ENCODE data around the gene FXN.
"Not testable (repeated sequence)": the region's sequence is repeated elsewhere in the genome, so short reads cannot be mapped to it uniquely, and the experiment has no call there.

Gene FXN

DNA sequence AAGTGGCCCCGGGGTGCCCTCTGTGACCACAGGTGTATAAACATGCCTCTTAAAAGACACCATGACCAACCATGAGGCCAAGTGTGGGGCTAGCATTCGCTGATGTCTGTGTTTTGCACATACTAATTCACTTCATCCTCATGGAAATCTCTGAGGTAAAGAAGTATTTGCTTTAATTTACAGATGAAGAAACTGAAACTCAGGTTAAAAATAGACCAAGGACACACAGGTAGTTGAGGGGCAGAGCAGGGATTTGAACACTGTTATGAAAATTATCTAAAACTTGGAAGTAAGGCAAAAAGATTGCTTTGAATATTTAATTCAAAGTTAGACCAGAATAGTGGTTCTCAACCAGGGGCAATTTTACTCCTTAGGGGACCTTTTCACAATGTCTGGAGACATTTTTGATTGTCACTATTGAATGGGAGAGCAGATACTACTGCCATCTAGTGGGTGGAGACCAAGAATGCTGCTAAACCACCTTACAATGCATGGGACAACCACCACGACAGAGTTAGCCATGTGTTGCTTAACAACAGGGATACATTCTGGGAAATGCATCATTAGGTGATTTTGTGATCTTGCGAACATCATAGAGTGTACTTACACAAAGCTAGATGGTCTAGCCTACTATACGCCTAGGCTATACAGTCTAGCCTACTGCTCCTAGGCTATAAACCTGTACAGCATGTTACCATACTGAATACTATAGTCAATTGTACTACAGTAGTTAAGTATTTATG, 8.0 kb upstream of the FXN start:
- FAIRE-seq, result no peak

DNA sequence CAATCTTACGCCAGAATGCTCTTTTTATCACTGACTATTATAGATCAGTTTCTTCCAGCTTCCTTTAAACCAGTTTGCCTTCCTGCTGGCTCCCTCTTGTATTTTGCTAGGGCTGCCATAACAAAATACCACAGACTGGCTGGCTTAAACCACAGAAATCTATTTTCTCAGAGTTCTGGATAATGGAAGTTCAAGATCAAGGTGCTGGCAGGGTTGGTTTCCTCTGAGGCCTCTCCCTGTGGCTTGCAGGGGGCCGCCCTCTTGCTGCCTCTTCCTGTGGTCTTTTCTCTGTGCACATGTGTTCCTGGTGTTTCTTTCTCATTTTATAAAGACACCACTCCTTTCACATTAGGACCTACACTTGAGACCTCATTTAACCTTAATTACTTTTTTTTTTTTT, 6.8 kb upstream of the FXN start:
- FAIRE-seq, result no peak

DNA sequence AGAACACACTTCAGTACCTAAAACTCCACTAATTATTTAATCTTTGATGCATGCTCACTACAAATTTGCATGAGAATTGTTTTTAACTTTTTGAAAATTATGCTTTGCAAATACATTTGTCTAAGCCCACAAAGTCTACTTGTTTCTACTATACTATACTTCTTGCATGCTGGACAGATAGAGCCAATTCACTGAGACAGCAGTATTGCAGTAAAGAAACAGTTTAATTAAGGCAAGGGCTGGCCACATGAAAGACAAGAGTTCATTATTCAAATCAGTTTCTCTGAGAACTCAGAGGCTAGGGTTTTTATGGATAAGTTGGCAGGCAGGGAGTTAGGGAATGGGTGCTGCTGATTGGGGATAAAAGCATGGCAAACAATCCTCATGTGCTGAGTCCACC, 6.0 kb upstream of the FXN start:
- no peak for FAIRE-seq

DNA sequence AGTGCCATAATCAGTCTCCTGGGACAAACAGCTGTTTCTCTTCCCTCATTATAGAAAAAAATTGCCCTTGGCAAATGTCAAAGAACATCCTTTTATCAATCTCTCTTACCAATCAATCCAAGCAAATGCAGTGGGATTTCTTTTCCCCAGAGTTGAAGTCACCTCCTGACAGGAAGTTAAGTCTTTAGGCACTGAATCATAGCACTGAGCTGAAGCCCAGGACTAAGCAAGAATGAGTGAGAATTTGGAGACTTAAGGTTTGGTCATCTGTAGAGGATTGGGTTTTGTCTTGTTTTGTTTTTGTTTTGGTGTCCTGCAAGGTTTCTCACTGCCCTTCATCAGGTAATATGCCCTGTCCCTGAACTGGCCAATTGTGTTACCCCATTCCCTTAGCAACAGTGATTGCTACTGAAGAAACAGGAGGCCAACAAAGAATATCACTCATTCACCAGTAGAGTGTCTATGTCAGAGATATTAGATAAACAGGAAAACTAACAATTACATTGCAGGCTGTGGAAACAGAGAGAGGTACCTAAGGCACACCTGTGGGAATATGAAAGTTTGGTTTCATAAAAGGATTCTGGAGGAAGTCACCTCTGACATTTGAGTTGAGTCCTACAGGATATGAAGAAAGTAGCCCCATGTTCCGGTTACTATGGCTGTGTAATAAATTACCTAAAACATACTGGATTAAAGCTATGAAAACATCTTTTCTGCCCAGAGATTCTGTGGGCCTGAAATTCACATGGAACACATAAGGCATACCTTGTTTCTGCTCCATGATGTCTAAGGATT, 4.5 kb upstream of the FXN start:
- no peak for FAIRE-seq

DNA sequence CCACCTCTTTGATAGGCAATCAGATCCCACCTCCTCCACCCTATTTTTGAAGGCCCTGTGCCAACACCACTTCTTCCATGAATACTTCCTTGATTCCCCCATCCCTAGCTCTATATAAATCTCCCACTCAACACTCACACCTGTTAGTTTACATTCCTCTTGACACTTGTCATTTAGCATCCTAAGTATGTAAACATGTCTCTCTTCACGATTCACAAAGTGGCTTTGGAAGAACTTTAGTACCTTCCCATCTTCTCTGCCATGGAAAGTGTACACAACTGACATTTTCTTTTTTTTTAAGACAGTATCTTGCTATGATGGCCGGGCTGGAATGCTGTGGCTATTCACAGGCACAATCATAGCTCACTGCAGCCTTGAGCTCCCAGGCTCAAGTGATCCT, 1.5 kb upstream of the FXN start:
- no peak for FAIRE-seq

DNA sequence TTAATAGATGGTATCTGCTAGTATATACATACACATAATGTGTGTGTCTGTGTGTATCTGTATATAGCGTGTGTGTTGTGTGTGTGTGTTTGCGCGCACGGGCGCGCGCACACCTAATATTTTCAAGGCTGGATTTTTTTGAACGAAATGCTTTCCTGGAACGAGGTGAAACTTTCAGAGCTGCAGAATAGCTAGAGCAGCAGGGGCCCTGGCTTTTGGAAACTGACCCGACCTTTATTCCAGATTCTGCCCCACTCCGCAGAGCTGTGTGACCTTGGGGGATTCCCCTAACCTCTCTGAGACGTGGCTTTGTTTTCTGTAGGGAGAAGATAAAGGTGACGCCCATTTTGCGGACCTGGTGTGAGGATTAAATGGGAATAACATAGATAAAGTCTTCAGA, 757 bp downstream of the FXN start:
- FAIRE-seq, result no peak

DNA sequence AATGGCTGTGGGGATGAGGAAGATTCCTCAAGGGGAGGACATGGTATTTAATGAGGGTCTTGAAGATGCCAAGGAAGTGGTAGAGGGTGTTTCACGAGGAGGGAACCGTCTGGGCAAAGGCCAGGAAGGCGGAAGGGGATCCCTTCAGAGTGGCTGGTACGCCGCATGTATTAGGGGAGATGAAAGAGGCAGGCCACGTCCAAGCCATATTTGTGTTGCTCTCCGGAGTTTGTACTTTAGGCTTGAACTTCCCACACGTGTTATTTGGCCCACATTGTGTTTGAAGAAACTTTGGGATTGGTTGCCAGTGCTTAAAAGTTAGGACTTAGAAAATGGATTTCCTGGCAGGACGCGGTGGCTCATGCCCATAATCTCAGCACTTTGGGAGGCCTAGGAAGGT, 1.2 kb downstream of the FXN start:
- FAIRE-seq, result no peak

DNA sequence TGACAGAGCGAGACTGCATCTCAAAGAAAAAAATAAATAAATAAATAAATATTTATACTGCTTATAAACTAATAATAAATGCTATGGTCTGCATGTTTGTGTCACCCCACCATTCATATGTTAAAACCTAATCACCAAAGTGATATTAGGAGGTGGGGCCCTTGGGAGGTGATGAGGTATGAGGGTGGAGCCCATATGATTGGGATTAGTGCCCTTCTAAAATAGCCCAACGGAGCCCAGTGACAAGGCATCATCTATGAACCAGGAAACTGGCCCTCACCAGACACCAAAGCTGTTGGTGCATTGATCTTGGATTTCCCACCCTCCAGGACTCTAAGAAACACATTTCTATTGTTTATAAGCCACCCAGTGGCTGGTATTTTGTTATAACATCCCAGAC, 5.1 kb downstream of the FXN start:
- FAIRE-seq, result no peak

DNA sequence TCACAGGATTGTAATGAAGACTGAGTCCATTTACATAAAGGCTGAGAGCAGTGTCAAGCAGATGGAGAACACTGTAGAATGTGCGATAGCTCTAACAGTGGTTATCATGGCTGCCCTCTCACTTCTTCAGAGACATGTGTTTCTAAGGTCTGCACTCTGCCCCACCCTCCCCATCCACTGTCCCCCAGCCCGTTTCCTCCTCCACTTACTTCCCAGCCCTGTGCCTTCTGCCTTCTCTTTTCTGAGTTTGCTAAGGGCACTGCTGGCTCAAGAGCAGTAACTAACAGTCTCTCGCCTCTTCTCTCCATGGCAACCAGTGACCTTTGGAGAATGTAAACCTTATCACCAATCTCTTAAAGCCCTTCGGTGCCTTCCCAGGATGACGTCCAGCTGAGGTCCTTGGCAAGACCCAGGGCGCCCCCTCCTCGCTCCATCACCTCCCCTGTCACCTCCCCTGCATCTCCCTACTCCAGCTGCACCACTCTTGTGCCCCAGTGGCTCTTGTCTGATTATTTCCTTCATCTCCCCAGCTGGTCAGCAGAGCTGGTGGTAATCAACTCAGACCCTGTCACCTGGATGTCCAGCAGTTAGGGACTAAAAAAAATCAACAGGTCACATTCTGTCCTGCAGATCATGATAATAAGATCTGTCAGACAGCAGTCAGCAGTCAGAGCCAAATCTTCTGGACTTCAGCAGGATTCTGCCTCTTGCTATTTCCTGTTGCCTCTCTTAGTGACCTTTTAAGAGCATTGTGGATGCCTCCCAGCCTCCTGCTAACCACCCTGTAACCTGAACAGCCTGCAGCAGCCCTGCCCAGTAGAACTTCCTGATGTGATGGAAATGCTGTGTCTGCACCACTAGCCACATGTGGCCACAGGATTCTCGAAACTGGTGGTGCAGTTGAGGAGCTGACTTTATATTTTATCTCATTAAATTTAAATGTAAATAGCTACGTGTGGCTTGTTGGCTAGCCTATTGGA, 9.0 kb downstream of the FXN start:
- no peak for FAIRE-seq

DNA sequence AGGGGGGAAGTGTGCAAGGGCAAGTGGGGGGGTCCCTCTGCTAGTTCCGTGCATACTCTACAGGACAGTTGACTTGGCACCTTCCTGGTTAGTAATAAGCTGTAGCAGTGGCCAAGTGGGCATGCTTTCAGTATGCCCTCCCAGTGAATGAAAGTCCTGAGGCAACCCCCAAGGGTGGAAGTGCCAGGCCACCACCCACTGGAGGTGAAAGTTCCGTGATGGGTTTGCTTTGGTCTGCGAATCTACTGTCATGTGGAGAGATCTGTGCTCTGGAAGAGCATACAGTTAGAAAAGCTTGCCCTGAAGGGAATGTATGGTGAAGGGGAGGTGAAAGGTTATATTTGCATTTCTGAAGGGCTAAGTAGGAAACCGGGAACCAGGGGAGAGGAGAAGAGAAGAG, 10.3 kb downstream of the FXN start:
- no peak for FAIRE-seq

DNA sequence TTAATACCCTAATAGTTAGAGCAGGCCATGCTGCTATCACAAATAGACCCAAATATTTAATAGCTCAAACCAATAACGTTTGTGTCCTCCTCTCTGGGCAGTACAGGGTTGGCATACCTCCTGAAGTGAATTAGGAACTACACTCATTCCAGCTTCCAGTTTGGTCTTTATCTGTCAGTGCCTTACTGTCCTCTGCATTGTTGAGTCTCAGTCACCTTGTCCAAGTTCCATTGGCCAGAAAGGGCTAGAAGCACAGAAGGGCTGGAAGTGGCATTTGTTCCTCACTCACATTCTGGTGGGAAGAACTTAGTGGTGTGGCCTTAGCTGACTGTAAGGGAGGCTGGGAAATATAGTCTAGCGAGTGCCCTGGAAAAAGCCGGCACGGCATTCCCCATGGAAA, 11.2 kb downstream of the FXN start:
- FAIRE-seq, result no peak

DNA sequence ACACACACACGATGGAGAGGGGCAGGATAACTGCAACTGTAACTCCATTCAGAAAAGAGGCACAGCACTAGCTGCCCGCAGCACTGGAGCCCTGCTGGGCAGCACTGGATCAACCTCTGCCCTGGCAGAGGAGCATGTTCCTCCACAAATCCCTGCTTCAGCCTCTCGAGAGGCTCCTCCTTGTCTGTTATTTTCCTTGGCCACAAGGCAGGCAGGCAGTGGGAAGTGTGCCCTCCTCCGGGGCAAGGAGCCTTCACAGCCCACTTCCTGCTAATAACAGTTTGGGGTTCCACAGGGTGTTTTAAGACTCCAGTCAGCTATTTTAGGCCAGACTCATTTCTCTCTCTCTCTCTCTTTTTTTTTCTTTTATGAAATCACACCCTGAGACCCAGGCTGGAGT, 11.8 kb downstream of the FXN start:
- FAIRE-seq, result no peak

DNA sequence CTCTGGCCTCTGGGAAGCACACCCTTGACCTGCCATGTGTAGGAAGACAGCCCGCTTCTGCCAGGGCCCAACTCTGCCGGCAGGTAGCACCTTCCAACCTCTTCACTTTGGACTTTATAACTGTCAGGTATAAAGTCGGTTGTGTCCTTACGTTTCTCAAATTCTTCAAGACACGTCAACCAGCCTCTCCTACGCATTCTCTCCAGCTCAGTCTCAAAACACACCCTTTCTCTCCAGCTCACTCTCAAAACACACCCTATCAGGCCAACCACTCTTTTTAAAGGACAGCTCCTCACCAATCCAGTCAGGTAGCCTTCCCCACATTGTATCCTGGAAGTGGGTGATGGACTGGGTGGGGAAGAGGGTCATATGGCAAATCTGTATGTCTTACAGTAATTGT, 13.5 kb downstream of the FXN start:
- FAIRE-seq, result no peak

DNA sequence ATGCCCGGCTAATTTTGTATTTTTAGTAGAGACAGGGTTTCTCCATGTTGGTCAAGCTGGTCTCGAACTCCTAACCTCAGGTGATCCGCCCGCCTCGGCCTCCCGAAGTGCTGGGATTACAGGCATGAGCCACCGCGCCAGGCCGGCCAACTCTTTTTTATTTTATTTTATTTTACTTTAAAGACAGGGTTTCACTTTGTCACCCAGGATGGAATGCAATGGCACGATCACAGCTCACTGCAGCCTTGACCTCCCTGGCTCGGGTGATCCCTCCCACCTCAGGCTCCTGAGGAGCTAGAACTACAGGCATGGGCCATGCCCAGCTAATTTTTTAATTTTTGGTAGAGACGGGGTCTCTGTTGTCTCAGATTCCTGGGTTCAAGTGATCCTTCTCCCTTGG, 15.4 kb downstream of the FXN start:
- FAIRE-seq, result not testable (repeated sequence)

DNA sequence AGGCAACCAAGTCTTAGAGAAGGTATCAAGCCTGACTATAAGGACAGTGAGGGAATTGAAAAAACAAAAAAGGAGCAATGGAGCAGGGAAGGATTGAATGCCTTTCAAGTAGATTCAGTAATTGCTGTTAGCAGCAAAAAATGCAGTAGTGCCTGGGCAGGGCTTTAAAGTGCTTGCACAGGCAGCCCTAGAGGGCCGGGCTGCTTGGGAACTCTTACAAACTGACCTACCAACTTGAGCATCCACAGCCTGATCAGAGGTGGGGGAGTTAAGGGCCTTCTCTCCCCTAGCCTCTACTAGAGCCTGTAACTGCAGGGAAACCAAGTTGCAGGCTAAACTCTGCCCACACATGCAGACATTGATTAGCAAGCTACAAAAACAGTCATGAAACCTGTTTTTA, 19.4 kb downstream of the FXN start:
- no peak for FAIRE-seq

DNA sequence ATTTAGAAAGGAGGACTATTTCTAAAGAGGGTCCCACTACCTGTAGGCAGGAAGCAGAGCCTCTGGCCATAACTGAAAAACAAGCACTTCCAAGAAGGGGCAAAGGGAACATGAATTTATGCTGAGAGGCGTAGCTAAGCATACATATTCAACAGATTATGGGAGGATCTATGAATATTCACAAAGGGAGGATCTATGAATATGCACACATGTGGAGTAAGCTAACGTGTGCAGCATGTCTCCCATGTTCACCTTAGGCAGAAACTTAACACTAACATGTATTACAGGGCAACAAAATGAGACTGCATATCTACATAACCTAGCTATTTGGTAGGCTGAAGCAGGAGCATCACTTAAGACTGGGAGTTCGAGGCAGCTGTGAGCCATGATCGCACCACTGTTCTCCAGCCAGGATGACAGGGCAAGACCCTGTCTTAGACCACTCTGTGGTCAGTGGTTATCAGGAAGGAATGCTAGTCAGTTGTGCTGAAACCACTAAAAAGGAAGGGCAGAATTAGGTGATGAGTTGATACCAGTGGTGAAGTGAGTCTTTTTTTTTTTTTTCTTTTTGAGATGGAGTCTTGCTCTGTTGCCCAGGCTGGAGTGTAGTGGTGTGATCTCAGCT, 20.8 kb downstream of the FXN start:
- no peak for FAIRE-seq

DNA sequence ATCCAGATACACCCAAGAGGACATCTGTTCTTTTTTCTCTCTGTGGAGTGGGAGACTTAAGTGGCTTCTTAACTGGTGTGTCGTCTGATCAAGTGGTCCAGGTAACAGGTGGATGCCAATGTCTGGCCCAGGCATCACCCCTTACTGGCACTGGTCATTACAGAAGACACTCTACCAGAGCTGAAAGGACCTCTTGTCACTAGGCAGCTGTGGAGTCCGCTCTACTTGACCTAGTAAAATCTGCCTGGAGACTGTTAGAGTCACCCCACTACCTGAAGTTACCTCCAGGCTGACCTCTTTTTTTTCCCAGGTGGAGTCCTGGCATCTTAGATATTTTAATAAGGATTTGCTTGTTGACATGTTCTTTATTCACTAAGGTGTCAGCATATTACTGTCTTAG, 22.5 kb downstream of the FXN start:
- FAIRE-seq, result no peak

DNA sequence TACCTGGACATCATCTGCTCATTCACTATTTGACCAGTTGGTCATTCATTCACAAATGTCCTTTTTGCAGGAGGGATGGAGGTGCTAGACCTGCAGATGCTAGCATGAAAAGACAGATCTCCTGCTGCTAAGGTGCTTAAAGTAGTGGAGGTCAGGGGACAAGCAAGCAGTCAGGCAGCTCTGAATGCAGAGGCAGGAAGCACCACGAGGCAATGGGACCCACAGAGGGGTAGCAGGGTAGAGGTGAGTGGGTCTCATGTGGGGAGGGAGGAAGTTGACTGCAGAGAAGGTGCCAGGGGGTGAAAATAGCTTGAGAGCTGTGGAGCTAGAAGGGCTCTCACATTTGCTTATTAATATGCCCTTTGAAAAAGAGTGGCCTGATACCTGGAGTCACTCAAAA, 25.2 kb downstream of the FXN start:
- no peak for FAIRE-seq

DNA sequence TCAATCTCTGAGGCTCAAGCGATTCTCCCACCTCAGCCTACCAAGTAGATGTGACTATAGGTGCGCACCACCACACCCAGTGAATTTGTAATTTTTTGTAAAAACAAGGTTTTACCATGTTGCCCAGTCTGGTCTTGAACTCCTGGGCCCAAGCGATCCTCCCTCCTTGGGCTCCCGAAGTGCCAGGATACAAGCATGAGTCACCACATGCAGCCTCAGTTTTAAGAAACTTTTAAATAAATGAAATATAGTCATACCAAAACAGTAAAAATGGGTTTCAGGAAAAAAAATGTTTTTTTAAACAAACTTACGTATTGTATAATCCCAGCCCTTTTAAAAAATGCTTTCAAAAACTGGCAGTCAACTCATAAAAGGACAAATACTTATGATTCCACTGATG, 26.6 kb downstream of the FXN start:
- FAIRE-seq, result no peak

DNA sequence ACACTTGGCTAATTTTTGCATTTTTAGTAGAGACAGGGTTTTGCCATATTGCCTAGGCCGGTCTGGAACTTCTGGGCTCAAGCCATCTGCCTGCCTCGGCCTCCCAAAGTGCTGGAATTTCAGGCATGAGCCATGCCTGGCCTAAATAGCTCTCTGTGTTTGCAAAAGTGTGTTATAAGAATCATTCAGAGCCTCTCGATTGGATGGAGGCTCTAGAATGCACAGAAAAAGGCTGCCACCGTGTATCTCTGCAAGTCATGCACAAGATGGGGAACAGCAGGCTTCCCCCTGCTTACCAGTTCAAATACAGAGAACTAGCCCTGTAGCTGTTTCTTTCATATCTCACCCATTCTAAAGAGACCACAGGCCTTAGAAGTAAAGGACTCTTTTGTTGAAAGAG, 28.3 kb downstream of the FXN start:
- FAIRE-seq, result no peak

DNA sequence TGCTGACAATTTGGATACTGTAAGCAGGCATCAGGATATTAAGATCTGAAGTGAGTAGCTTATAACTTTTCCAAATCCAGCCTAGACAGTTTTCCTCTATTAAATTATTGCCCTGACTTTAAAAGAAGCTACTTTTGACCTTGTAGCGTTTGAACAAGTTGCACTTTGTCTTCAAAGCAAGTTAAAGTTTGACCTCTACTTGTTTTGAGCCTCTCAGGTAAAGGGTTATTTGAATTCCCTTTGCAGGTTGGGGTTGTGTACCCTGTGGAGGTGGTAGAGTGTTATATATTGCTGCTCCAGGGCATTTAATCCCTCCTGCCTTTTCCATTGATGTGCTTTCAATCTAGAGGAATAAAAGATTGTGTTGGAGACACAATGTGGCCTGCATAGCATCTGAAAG, 30.1 kb downstream of the FXN start:
- FAIRE-seq, result no peak

DNA sequence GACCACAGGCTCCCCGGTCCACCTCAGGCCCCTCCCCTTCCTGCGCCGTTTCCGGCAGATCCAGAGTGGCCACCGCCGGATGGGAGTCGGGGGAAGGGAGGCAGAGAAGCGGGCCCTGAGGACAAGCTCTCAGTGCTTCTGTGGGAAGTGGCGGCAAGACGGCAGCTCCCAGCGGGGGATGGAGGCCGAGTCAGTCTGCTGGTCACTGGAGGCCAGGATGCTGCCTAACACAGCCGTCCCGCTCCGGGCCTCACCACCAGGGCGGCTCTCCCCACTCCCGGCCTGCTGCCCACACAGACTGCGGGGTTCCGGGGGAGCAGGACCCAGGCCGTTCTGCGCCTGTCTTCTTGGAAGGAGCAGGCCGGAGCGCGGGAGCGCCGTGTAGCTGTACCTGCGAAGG, 31.4 kb downstream of the FXN start:
- no peak for FAIRE-seq

DNA sequence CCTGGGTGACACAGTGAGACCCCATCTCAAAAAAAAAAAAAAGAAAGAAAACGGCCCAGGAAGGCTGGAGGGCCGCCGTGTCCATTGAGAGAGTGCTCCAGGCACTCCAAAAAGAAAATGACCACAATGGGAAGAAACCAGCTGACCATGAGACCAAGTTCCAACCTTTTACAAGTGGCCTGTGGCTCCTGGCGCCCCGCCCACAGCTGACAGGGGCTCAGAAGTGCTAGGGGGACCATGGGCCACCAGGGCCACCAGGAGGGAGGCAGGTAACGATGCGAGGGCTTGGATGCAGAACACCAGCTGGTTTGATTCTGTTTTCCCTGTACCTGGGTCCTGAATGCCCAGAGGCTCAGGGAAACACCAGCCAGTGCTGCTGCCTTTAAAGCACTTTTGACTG, 34.6 kb downstream of the FXN start:
- FAIRE-seq, result no peak
